Thyroid gland (tissue), 4 donors: ENCODE results near the gene ZNF737. TPM values are rescaled to one million over a fixed set of nuclear protein-coding genes. Genes with fewer than 3 reads are reported as not detected.
"Not testable (repeated sequence)": the region's sequence is repeated elsewhere in the genome, so short reads cannot be mapped to it uniquely, and the experiment has no call there.

ENCODE experiments used
- DNase-seq, 2 donors: peaks; one replicate each; pipeline ENCODE4 v3.0.0-alpha.2; 2019
- H3K27ac ChIP-seq, 3 donors: fragments of 200-600 bp; sonication (generic); 1 replicate in 2 of 3; 2 replicates in 1 of 3; pipeline ENCODE4 v1.5.1; 2016 to 2019; ENCODE audit warnings: mild to moderate bottlenecking in 1 of 3, moderate library complexity in 1 of 3
- H3K27me3 ChIP-seq: fragments of 200-600 bp; sonication (generic); one replicate; pipeline ENCODE4 v1.5.1; 2019
- H3K36me3 ChIP-seq, 2 donors: fragments of 200-600 bp; sonication (generic); one replicate each; pipeline ENCODE4 v1.5.1; 2016 to 2019
- H3K4me1 ChIP-seq, 2 donors: fragments of 200-600 bp; sonication (generic); one replicate each; pipeline ENCODE4 v1.5.1; 2017 to 2019
- H3K4me3 ChIP-seq, 3 donors: fragments of 200-600 bp; sonication (generic); replicated peaks in 1 of 3; 1 replicate in 2 of 3; 2 replicates in 1 of 3; pipeline ENCODE4 v1.5.1; 2016; ENCODE audit warnings: mild to moderate bottlenecking in 1 of 3
- H3K9me3 ChIP-seq: fragments of 200-600 bp; sonication (generic); one replicate; pipeline ENCODE4 v1.5.1; 2017
- POLR2A ChIP-seq, 2 donors: fragments of 450-650 bp; IDR thresholded peaks; one replicate each; pipeline ENCODE4 v1.6.1; 2017; ENCODE audit warnings: antibody characterized with exemption in 2 of 2, mild to moderate bottlenecking in 2 of 2, moderate library complexity in 1 of 2
- WGBS, 2 donors: methylation state at CpG; one replicate each; pipeline ENCODE4 v1.1.5; 2017; 5-methylcytosine and 5-hydroxymethylcytosine counted together
- intact Hi-C: fragments of 100-400 bp; cut with DNase I; formaldehyde crosslinking; loops from one replicate; pipeline ENCODE4 v1.15.1; 2023
- total RNA-seq, 4 donors: library from RNA; depleted of rRNA; stranded (reverse); fragments of >200 nt; gene quantifications; one replicate each; pipeline ENCODE4 v1.2.3, GENCODE V29; 2016
- TF ChIP-seq, protein P1 (sequence below), 6 experiments: fragments of 200-600 bp in 3 of 6; fragments of 450-650 bp in 3 of 6; sonication (generic) in 3 of 6; IDR thresholded peaks; one replicate each; pipeline ENCODE4 v1.5.1; 2016 to 2019; ENCODE audit warnings: antibody characterized with exemption in 6 of 6, mild to moderate bottlenecking in 2 of 6, inconsistent platforms in 1 of 6, moderate library complexity in 1 of 6

Gene ZNF737
- 100 to 1,000 TPM in 1 of 4 donors, 10 to 100 TPM in 3; 59.3 to 114 (median 72.5) TPM for total RNA-seq

DNA sequence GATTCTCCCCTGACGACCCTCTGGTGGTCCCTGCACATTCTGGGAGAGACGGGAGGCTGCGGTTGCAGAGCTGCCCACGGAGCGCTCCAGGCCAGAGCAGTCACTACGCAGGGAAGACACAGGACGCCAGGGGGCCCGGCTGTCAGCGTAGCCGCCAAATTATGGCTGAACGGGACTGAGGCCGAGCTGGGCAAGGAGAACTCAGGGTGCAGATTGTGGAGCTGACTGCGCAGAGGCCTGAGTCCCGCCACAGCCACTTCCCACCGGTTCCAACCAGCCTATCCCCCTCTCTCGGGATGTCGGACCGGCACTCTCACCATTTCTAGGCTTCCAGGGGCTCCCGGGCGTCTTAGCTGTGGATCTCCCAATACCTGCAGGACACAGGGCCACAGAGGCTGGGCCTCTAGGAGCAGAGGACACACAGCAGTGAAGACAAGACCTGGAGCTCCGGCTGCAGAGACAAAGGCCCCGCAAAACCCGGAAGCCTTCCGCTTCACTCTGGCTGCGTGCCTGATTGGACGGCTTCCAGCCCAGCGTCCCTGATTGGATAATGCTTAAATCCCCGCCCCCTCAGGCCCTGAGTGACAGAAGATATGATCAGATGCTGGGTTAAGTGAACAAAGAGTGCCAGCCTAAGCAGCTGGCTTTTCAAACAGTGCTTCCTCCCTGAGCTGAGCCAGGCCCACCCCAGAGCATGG is at the start of gene ZNF737:
ZNF737 (minus strand) TSS at position 461 of the 698 bp plus-strand sequence; CDS start at position 320, 141 bp downstream.
- intact Hi-C loops, result loop anchor here (10.0 kb wide), 1 partner anchor 209 kb away; the partner anchor contains the start of gene ZNF66

DNA sequence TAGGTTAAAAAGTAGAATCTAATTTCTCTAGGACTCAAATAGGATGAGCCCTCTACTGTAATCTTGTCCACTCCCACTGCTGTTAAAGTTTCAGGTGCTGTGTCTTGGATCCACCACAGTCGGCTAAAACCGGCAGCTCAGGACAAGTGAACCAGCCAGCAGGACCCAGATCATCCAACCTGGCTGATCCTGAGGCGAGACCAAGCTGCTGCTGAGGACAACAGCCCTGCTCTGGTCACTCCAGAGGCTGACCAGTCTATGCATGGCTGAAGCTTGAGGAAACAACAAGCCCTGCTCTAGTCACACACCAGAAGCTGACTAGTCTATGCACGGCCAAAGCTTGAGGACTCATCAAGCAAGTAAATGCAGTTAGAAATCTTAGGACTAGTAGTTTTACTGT is 49.4 kb upstream of the ZNF737 start:
- WGBS, 2 donors, result 22 to 48% methylated on average over 4 of the region's 4 CpGs
- TF ChIP-seq, protein P1, sequence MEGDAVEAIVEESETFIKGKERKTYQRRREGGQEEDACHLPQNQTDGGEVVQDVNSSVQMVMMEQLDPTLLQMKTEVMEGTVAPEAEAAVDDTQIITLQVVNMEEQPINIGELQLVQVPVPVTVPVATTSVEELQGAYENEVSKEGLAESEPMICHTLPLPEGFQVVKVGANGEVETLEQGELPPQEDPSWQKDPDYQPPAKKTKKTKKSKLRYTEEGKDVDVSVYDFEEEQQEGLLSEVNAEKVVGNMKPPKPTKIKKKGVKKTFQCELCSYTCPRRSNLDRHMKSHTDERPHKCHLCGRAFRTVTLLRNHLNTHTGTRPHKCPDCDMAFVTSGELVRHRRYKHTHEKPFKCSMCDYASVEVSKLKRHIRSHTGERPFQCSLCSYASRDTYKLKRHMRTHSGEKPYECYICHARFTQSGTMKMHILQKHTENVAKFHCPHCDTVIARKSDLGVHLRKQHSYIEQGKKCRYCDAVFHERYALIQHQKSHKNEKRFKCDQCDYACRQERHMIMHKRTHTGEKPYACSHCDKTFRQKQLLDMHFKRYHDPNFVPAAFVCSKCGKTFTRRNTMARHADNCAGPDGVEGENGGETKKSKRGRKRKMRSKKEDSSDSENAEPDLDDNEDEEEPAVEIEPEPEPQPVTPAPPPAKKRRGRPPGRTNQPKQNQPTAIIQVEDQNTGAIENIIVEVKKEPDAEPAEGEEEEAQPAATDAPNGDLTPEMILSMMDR (IDR thresholded peaks at IDR 0.05), result peak in 2 of 6 experiments; percentile 15 to 22
- not testable (repeated sequence) for H3K9me3 ChIP-seq, H3K4me3 ChIP-seq, H3K27me3 ChIP-seq, H3K36me3 ChIP-seq
- intact Hi-C loops, result loop anchor here (10.0 kb wide), 1 partner anchor 60 kb away; no protein-coding TSS in a partner anchor
- peak; percentile 62 to 71 for DNase-seq
- Histone ChIP-seq H3K27ac (peak overlapping the region; percentile 1 to 84 (median 78)), H3K4me1 (peaks cover 32 to 35% of the 10 kb centered on the region in 2 donors)

More for the DNA sequence above, at the start of gene ZNF737:
- WGBS, 2 donors, result 0% methylated on average over 8 to 17 of the region's 28 CpGs
- Histone ChIP-seq H3K36me3 (no peaks in the 10 kb centered on the region), H3K9me3 (no peaks in the 10 kb centered on the region), H3K4me1 (peaks cover 28% of the 10 kb centered on the region in 2 donors), H3K27me3 (no peaks in the 10 kb centered on the region), H3K4me3 (peak within 1 kb of the TSS; percentile 35 to 59 (median 40)), H3K27ac (peak within 1 kb of the TSS; percentile 74 to 94 (median 81))
- DNase-seq, result peak; percentile 99 to 100
- TF ChIP-seq, protein P1 (IDR thresholded peaks at IDR 0.05), result peak in 3 of 6 experiments; percentile 33 to 42 (median 40)
- TF ChIP-seq POLR2A (IDR thresholded peaks at IDR 0.05), result peak; percentile 42 to 94

DNA sequence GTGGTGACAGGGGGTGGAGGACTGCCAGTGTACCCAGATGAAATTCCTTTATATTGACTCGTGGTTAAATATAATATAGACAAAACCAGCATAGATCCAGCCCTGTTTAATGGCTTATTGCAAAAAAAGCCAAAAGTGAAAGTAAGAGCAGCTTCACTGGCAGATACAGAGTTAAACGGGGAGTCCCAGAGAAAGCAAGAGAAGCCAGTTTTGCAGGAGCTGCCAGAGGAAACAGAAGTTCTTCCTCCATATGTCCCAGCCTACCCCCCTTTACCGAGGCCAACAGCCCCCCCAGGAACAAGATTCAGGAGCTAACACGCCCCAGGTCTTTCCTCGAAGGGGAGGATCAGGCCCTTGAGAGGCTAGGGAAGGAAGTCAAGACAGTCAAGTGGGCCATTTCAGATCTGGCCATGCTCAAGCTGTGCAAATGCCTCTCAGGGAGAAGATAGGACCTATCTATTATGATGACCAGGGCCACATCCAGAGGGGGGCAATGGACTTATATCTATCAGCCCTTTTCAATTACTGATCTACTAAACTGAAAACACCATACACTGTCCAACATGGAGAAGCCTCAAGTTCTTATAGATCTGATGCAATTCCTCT is 47.2 kb upstream of the ZNF737 start:
- WGBS, 2 donors, result 27 to 29% methylated on average over 3 to 5 of the region's 5 CpGs
- intact Hi-C loops, result loop anchor here (10.0 kb wide), 1 partner anchor 58 kb away; no protein-coding TSS in a partner anchor
- Histone ChIP-seq H3K4me3 (peak overlapping the region in 2 of 3 donors; percentile 11 to 13), H3K27ac (peak overlapping the region; percentile 72 to 79 (median 78)), H3K27me3 (no peaks in the 10 kb centered on the region), H3K4me1 (peaks cover 32 to 35% of the 10 kb centered on the region in 2 donors), H3K36me3 (no peaks in the 10 kb centered on the region), H3K9me3 (no peaks in the 10 kb centered on the region)
- TF ChIP-seq POLR2A (IDR thresholded peaks at IDR 0.05), result no peak
- TF ChIP-seq, protein P1 (IDR thresholded peaks at IDR 0.05), result no peak
- peak; percentile 21 to 31 for DNase-seq

DNA sequence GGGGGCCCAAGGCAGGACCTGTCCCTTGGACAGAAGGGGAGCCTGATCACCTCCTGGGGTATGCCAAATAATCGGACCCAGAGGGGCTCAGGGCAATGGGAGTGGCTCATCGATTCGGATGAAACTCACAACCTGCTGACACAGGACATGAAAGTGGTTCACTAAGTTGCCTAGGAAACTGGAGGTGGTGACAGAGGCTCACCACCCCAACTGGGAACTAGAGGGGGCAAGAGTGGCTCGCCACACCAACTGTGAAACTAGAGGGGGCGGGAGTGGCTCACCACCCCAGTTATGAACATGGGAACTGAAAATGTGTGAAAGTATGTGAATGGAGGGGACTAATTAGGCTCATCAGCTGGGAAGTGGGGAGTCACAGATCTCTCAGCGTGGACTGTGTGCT is 46.3 kb upstream of the ZNF737 start:
- intact Hi-C loops, result loop anchor here (10.0 kb wide), 1 partner anchor 57 kb away; no protein-coding TSS in a partner anchor
- Histone ChIP-seq H3K9me3 (no peaks in the 10 kb centered on the region), H3K36me3 (no peaks in the 10 kb centered on the region), H3K27ac (peak overlapping the region; percentile 72 to 79 (median 78)), H3K27me3 (no peaks in the 10 kb centered on the region), H3K4me1 (peaks cover 32 to 35% of the 10 kb centered on the region in 2 donors), H3K4me3 (no peak overlapping the region)
- 56 to 66% methylated on average over 6 of the region's 6 CpGs for WGBS, 2 donors
- DNase-seq, result peak in 1 of 2 donors; percentile 10
- TF ChIP-seq POLR2A (IDR thresholded peaks at IDR 0.05), result no peak
- TF ChIP-seq, protein P1 (IDR thresholded peaks at IDR 0.05), result no peak
